CD4-positive, alpha-beta T cell treated with Interleukin-17A for 4 hours (primary cell): ENCODE measurements around the gene SMAD6.
"Not testable (repeated sequence)": the region's sequence is repeated elsewhere in the genome, so short reads cannot be mapped to it uniquely, and the experiment has no call there.

Experiments used
- DNase-seq: peaks from one replicate; pipeline ENCODE4 v3.0.0-alpha.2; 2020; ENCODE audit warnings: mixed read lengths

SMAD6 gene

GRCh38 chr15:66677336-66677735 is 24.7 kb upstream of the SMAD6 start:
- no peak for DNase-seq

- DNase-seq, result no peak
Observed at GRCh38 chr15:66679061-66679656, 22.9 kb upstream of the SMAD6 start.

- DNase-seq, result no peak
Observed at GRCh38 chr15:66679657-66680108, 22.4 kb upstream of the SMAD6 start.

- DNase-seq, result no peak
Observed at GRCh38 chr15:66680502-66680901, 21.5 kb upstream of the SMAD6 start.

- no peak for DNase-seq
Observed at GRCh38 chr15:66681395-66681794, 20.6 kb upstream of the SMAD6 start.

GRCh38 chr15:66682246-66682645 is 19.8 kb upstream of the SMAD6 start:
- DNase-seq, result no peak

GRCh38 chr15:66682865-66683264 is 19.2 kb upstream of the SMAD6 start:
- no peak for DNase-seq

- no peak for DNase-seq
Observed at GRCh38 chr15:66684136-66684681, 17.8 kb upstream of the SMAD6 start.

GRCh38 chr15:66685638-66686150 is 16.3 kb upstream of the SMAD6 start:
- DNase-seq, result no peak

GRCh38 chr15:66690912-66691311 is 11.1 kb upstream of the SMAD6 start:
- not testable (repeated sequence) for DNase-seq

GRCh38 chr15:66691727-66692126 is 10.3 kb upstream of the SMAD6 start:
- DNase-seq, result no peak

GRCh38 chr15:66692391-66692790 is 9.6 kb upstream of the SMAD6 start:
- DNase-seq, result no peak

GRCh38 chr15:66692808-66693596 is 9.0 kb upstream of the SMAD6 start:
- DNase-seq, result peak; percentile 55

- no peak for DNase-seq
Observed at GRCh38 chr15:66696770-66697169, 5.3 kb upstream of the SMAD6 start.

- DNase-seq, result peak; percentile 23
Observed at GRCh38 chr15:66698318-66698961, 3.6 kb upstream of the SMAD6 start.

- no peak for DNase-seq
Observed at GRCh38 chr15:66698971-66699370, 3.1 kb upstream of the SMAD6 start.

GRCh38 chr15:66700412-66700801 is 1.6 kb upstream of the SMAD6 start:
- DNase-seq, result no peak

- DNase-seq, result peak; percentile 93
Observed at GRCh38 chr15:66700802-66701421, 1.1 kb upstream of the SMAD6 start.

GRCh38 chr15:66701422-66702034 is 508 bp upstream of the SMAD6 start:
- no peak for DNase-seq

- peak; percentile 31 for DNase-seq
Observed at GRCh38 chr15:66702787-66703539, 927 bp downstream of the SMAD6 start.

- peak; percentile 37 for DNase-seq
Observed at GRCh38 chr15:66703540-66703941, 1.5 kb downstream of the SMAD6 start.
